ENCODE results near the gene TRAK2. TPM values are rescaled to one million over a fixed set of nuclear protein-coding genes. Genes with fewer than 3 reads are reported as not detected.

Gene TRAK2
- total and polyA plus RNA-seq, 11 donors = 41.2 to 201 (median 145) TPM

GRCh38 chr2:201401815-201402214, 49.4 kb downstream of the TRAK2 start:
- intact Hi-C loops (cut with DNase I) = loop anchor here in 5 of 10 donors (2.0 to 10.0 kb wide), 5 partner anchors 49 to 223 kb away; partner anchors contain the start of genes STRADB (in 4 of the 5) and TRAK2 (in 4 of the 5)
- Histone ChIP-seq H3K36me3 (peaks cover 0 to 43% (median 31%) of the 10 kb centered on the region in 9 donors), H3K9me3 (no peaks in the 10 kb centered on the region), H3K4me1 (peaks cover 0 to 65% (median 42%) of the 10 kb centered on the region in 12 donors), H3K27me3 (no peaks in the 10 kb centered on the region), H3K27ac (peak overlapping the region in 7 of 12 donors; percentile 10 to 80 (median 71)), H3K4me3 (peak overlapping the region in 2 of 12 donors; percentile 2 to 3)
- 51 to 62% (median 60%) methylated on average over 3 of the region's 3 CpGs for WGBS, 4 donors
- ATAC-seq = no peak
- no peak for TF ChIP-seq POLR2A (IDR thresholded peaks at IDR 0.05)
- TF ChIP-seq CTCF (IDR thresholded peaks at IDR 0.05) = no peak
- no peak for DNase-seq

GRCh38 chr2:201396595-201396994, 54.7 kb downstream of the TRAK2 start:
- no peak for DNase-seq
- H3K9me3 ChIP-seq = no peaks in the 10 kb centered on the region
- ATAC-seq = no peak
- H3K4me3 ChIP-seq = no peak overlapping the region
- 82 to 94% (median 85%) methylated on average over 8 of the region's 8 CpGs for WGBS, 4 donors
- H3K36me3 ChIP-seq = peaks cover 0 to 91% (median 83%) of the 10 kb centered on the region in 9 donors
- no peak overlapping the region for H3K27ac ChIP-seq
- intact Hi-C loops (cut with DNase I) = loop anchor here in 1 of 10 donors (10.0 kb wide), 1 partner anchor 338 kb away; no protein-coding TSS in a partner anchor
- H3K4me1 ChIP-seq = peaks cover 0 to 15% (median 6%) of the 10 kb centered on the region in 12 donors
- TF ChIP-seq CTCF (IDR thresholded peaks at IDR 0.05) = no peak
- H3K27me3 ChIP-seq = no peaks in the 10 kb centered on the region

- WGBS, 4 donors = 50 to 89% (median 84%) methylated on average over 1 of the region's 1 CpG
- no peak overlapping the region for H3K27ac ChIP-seq
- H3K36me3 ChIP-seq = peaks cover 0 to 100% (median 96%) of the 10 kb centered on the region in 9 donors
- TF ChIP-seq CTCF (IDR thresholded peaks at IDR 0.05) = no peak
- no peak for TF ChIP-seq POLR2A (IDR thresholded peaks at IDR 0.05)
- H3K4me3 ChIP-seq = no peak overlapping the region
- H3K27me3 ChIP-seq = no peaks in the 10 kb centered on the region
- H3K9me3 ChIP-seq = peaks cover 0 to 8% (median 0%) of the 10 kb centered on the region in 12 donors
- ATAC-seq (peak in 1 of 4 donors; percentile 44), DNase-seq (no peak)
- no peaks in the 10 kb centered on the region for H3K4me1 ChIP-seq
- intact Hi-C loops (cut with DNase I) = loop anchor here in 2 of 10 donors (10.0 kb wide), 1 partner anchor 242 kb away; no protein-coding TSS in a partner anchor
Observed at GRCh38 chr2:201383136-201383535, 68.1 kb downstream of the TRAK2 start.

GRCh38 chr2:201378496-201379397, 72.5 kb downstream of the TRAK2 start:
- WGBS, 4 donors = 74 to 83% (median 80%) methylated on average over 5 of the region's 5 CpGs
- H3K9me3 ChIP-seq = peaks cover 0 to 14% (median 0%) of the 10 kb centered on the region in 12 donors
- H3K36me3 ChIP-seq = peaks cover 0 to 84% (median 73%) of the 10 kb centered on the region in 9 donors
- no peaks in the 10 kb centered on the region for H3K4me1 ChIP-seq
- H3K4me3 ChIP-seq = no peak overlapping the region
- peak overlapping the region in 2 of 12 donors; percentile 21 to 53 for H3K27ac ChIP-seq
- H3K27me3 ChIP-seq = no peaks in the 10 kb centered on the region
- no peak for TF ChIP-seq CTCF (IDR thresholded peaks at IDR 0.05)
- no peak for TF ChIP-seq POLR2A (IDR thresholded peaks at IDR 0.05)
- ATAC-seq = no peak
- DNase-seq = no peak
- intact Hi-C loops (cut with DNase I) = no loop called here

Data from heart left ventricle (tissue), 16 donors.